Neural cell (in vitro differentiated cells): Measurements from ENCODE around the gene SKI.

ENCODE experiments used
- EZH2 ChIP-seq: fragments of 200-600, 300-800 bp; shearing (Covaris generic), sonication (generic); IDR thresholded peaks from 2 replicates; pipeline ENCODE4 v1.6.1; 2014; ENCODE audit warnings: antibody characterized with exemption, low read length, borderline replicate concordance, mild to moderate bottlenecking; ENCODE audit not compliant: insufficient read depth, poor library complexity, severe bottlenecking
- TF ChIP-seq, protein P1 (sequence below): fragments of 450-650 bp; IDR thresholded peaks from 2 replicates; pipeline ENCODE4 v1.5.1; 2014; ENCODE audit warnings: antibody characterized with exemption, mild to moderate bottlenecking, moderate library complexity; ENCODE audit not compliant: poor library complexity, severe bottlenecking

- no peak for TF ChIP-seq EZH2
- TF ChIP-seq, protein P1, sequence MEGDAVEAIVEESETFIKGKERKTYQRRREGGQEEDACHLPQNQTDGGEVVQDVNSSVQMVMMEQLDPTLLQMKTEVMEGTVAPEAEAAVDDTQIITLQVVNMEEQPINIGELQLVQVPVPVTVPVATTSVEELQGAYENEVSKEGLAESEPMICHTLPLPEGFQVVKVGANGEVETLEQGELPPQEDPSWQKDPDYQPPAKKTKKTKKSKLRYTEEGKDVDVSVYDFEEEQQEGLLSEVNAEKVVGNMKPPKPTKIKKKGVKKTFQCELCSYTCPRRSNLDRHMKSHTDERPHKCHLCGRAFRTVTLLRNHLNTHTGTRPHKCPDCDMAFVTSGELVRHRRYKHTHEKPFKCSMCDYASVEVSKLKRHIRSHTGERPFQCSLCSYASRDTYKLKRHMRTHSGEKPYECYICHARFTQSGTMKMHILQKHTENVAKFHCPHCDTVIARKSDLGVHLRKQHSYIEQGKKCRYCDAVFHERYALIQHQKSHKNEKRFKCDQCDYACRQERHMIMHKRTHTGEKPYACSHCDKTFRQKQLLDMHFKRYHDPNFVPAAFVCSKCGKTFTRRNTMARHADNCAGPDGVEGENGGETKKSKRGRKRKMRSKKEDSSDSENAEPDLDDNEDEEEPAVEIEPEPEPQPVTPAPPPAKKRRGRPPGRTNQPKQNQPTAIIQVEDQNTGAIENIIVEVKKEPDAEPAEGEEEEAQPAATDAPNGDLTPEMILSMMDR = no peak
Observed at GRCh38 chr1:2310332-2311183, 82.4 kb downstream of the SKI start.
